Measurements from ENCODE around the gene SYPL1.

SYPL1 gene

DNA sequence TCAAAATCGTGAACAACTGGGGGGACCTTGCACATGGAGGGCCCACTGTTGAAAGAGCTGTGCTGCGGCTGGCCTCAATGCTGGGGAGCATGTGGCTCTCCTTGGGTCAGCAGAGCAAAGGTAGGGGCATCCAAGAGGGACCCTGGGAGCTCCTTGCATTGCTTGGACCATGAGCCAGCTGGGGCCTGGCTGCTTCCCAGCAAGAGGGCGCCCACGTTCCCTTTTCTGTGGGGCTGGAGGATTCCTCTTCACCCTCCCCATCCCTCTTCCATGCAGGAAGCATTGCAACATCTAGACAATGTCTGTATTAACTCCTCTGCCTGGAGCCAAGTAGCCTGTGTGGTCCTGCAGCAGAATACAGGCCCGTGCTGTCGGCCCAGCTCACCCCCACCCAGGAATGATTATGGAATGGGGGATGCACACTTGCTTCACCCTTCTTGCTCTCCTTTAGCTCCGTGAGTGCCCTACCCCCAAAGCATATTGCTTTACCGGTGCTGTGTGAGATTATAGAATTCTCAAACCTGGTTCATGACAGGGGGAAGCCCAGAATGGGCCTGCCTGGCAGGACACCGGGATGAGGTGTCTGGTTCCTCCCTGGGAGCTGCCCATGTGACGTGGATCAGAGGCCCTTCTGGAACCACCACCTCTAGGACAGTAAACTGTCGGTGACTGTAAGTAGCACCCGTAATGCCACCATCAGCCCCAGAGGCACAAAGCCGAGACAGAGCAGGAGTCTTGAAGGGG lies 61.9 kb downstream of the SYPL1 start:
- TF ChIP-seq, protein P1, sequence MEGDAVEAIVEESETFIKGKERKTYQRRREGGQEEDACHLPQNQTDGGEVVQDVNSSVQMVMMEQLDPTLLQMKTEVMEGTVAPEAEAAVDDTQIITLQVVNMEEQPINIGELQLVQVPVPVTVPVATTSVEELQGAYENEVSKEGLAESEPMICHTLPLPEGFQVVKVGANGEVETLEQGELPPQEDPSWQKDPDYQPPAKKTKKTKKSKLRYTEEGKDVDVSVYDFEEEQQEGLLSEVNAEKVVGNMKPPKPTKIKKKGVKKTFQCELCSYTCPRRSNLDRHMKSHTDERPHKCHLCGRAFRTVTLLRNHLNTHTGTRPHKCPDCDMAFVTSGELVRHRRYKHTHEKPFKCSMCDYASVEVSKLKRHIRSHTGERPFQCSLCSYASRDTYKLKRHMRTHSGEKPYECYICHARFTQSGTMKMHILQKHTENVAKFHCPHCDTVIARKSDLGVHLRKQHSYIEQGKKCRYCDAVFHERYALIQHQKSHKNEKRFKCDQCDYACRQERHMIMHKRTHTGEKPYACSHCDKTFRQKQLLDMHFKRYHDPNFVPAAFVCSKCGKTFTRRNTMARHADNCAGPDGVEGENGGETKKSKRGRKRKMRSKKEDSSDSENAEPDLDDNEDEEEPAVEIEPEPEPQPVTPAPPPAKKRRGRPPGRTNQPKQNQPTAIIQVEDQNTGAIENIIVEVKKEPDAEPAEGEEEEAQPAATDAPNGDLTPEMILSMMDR (IDR thresholded peaks at IDR 0.05; ENCODE audit: low read depth, low read length), result peak; percentile 62
- H3K36me3 ChIP-seq, result no peaks in the 10 kb centered on the region
- DNase-seq, result peak; percentile 37
- H3K27me3 ChIP-seq (ENCODE audit: insufficient read depth, low read depth, severe bottlenecking), result no peaks in the 10 kb centered on the region
- H3K9me3 ChIP-seq (ENCODE audit: severe bottlenecking), result no peaks in the 10 kb centered on the region
- no peak overlapping the region for H3K27ac ChIP-seq
- no peak overlapping the region for H3K4me3 ChIP-seq (ENCODE audit: low read depth, low read length)

DNA sequence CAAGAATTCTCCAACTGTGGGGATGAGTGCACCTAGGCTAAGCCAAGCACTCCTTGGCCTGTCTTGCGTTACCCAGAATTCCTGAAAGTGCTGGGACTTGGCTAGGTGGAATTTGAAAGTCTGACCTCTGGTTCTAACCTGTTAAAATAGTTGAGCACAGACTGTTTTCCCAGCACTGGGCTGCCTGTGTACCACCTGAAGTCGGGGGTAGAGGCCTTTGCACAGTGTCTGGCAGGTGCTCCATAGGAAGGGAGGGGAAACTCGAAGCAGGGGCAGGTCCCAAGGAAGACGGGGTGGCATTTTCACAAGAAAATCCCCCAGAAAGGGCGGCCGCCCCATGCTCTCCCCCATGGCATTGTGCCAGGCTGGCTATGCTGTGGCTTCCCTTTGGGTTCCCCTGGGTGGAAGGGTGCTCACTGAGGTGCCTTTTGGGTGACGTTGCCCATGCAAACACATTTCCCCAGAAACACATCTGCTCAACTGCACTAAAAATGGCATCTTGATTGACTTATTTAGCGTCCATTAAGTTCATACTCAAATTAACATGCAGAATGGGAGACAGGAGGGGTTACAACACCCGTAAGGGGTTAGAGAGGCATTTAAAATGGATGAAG lies 62.9 kb downstream of the SYPL1 start:
- Histone ChIP-seq H3K27me3 (ENCODE audit: insufficient read depth, low read depth, severe bottlenecking) (no peaks in the 10 kb centered on the region), H3K4me3 (ENCODE audit: low read depth, low read length) (no peak overlapping the region), H3K9me3 (ENCODE audit: severe bottlenecking) (no peaks in the 10 kb centered on the region), H3K36me3 (no peaks in the 10 kb centered on the region), H3K27ac (no peak overlapping the region)
- TF ChIP-seq, protein P1 (IDR thresholded peaks at IDR 0.05; ENCODE audit: low read depth, low read length), result no peak
- no peak for DNase-seq

DNA sequence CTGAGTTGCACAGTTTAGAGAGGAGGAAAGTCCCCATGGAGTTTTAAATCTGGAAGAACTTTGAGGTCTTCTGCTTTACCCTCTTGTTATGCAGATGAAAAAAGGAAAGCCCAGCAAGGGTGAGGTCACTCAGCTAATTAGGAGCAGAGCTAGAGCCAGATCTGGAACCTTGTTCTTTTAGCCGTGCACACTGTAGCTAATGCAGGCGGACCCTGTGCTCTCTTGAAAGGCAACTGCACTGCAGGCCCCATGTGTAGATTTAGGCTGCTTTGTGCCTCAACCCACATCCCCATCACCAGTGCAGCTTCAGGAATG lies 63.4 kb downstream of the SYPL1 start:
- TF ChIP-seq, protein P1 (IDR thresholded peaks at IDR 0.05; ENCODE audit: low read depth, low read length), result no peak
- H3K4me3 ChIP-seq (ENCODE audit: low read depth, low read length), result no peak overlapping the region

DNA sequence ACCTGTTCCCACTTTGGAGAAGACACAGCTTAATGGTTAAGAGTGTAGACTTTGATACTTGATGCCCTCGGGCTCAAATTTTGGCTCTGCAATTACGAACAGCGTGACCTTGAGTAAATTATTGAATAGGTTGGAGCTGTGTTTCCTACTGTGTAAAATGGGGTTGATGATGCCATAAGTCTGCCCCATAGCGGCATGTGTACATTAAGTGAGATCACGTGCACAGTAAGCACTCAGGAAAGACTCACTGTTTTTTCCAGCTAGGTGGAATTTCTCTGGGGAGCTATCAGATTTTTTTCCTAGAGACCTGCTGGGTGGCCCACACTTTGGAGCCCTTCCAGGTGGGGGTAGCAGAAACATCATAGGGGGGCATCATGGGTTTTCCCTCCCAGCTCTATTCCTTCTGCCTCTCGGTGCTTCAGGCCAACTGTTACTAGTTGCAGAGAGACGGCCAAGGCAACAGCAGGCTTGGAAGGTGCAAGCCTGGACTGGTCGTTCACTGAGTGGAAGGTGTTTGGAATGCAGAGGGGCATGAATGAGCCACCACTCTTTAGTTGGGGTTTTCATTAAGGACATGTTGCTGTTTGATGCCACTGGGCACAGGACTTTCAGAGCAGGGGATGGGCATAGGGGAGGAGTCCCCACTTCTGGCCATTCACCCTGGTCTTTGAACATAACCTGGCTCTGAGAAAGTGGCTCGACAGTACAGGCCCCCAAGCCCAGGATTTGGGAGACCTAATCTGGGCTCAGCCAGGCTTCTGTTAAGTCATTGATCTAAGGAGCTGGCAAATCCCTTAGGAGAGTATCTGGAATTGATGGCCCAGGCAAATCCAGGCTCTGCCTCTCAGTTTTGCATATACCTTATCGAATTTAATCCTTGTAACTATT lies 64.0 kb downstream of the SYPL1 start:
- no peaks in the 10 kb centered on the region for H3K27me3 ChIP-seq (ENCODE audit: insufficient read depth, low read depth, severe bottlenecking)
- H3K36me3 ChIP-seq, result no peaks in the 10 kb centered on the region
- peak; percentile 63 for DNase-seq
- TF ChIP-seq, protein P1 (IDR thresholded peaks at IDR 0.05; ENCODE audit: low read depth, low read length), result no peak
- no peak overlapping the region for H3K27ac ChIP-seq
- H3K4me3 ChIP-seq (ENCODE audit: low read depth, low read length), result no peak overlapping the region
- H3K9me3 ChIP-seq (ENCODE audit: severe bottlenecking), result no peaks in the 10 kb centered on the region

More for the DNA sequence above, 63.4 kb downstream of the SYPL1 start:
- H3K27me3 ChIP-seq (ENCODE audit: insufficient read depth, low read depth, severe bottlenecking), result no peaks in the 10 kb centered on the region
- H3K9me3 ChIP-seq (ENCODE audit: severe bottlenecking), result no peaks in the 10 kb centered on the region
- no peaks in the 10 kb centered on the region for H3K36me3 ChIP-seq
- no peak for DNase-seq
- no peak overlapping the region for H3K27ac ChIP-seq

DNA sequence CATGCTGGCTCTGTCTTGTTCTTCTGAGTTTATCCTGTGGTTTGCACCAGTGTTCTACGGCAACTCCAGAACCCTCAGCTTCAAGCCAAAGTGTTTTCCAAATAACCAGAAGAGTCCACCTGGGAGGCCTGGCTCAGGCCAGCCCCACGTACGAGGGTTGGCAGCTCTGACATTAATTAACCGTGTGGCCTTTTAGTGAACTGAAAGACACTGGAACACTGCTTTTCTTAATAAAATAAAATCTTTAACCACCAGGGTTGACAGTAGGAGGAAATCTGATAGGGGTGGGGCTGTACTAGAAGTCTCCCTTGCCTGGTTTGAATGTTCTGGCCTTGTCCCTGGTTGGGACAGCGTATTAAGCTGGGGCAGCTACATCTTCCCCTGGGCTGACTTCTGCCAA lies 64.9 kb downstream of the SYPL1 start:
- no peak for DNase-seq
- TF ChIP-seq, protein P1 (IDR thresholded peaks at IDR 0.05; ENCODE audit: low read depth, low read length), result no peak
- Histone ChIP-seq H3K27ac (no peak overlapping the region), H3K36me3 (no peaks in the 10 kb centered on the region), H3K27me3 (ENCODE audit: insufficient read depth, low read depth, severe bottlenecking) (no peaks in the 10 kb centered on the region), H3K4me3 (ENCODE audit: low read depth, low read length) (no peak overlapping the region), H3K9me3 (ENCODE audit: severe bottlenecking) (no peaks in the 10 kb centered on the region)

Data from WERI-Rb-1 (cell line).